ENCODE data around the gene PRAMEF17. TPM values are rescaled to one million over a fixed set of nuclear protein-coding genes. Genes with fewer than 3 reads are reported as not detected.
"Not testable (repeated sequence)": the region's sequence is repeated elsewhere in the genome, so short reads cannot be mapped to it uniquely, and the experiment has no call there.

Gene PRAMEF17
- total and polyA plus RNA-seq, 2 of the 8 experiments (the other 6 are each of a cell fraction or from before 2014, with no cell fraction given): not detected

DNA sequence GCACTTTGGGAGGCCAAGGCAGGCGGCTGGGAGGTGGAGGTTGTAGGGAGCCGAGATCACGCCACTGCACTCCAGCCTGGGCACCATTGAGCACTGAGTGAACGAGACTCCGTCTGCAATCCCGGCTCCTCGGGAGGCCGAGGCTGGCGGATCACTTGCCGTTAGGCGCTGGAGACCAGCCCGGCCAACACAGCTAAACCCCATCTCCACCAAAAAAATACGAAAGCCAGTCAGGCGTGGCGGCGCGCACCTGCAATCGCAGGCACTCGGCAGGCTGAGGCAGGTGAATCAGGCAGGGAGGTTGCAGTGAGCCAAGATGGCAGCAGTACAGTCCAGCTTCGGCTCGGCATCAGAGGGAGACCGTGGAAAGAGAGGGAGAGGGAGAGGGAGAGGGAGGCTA, 5.9 kb downstream of the PRAMEF17 start:
- POLR2A ChIA-PET (ENCODE audit: partially characterized antibody); H3K4me1 ChIP-seq (replicated peaks in 1 of 4; ENCODE audit: control insufficient read depth in 3 of 4, insufficient read depth in 4 of 4, low read length in 3 of 4); H4K20me1 ChIP-seq (replicated peaks in 1 of 2; ENCODE audit: control insufficient read depth in 1 of 2, insufficient read depth in 2 of 2, low read length in 2 of 2): not testable (repeated sequence)

More for the DNA sequence above, 5.9 kb downstream of the PRAMEF17 start:
- WGBS, 2 experiments (ENCODE audit: extremely low coverage in 1 of 2, insufficient coverage in 1 of 2, insufficient read length in 1 of 2, insufficient replicate concordance in 2 of 2, low coverage in 1 of 2, low lambda C conversion rate in 2 of 2, missing lambda C conversion rate in 1 of 2): 79% methylated on average over 7 of the region's 22 CpGs; no CpG with 5 or more reads in 1 of the 2 experiments
- H3K27me3 ChIP-seq (replicated peaks in 1 of 4; ENCODE audit: control insufficient read depth in 3 of 4, extremely low read depth in 1 of 4, insufficient read depth in 3 of 4, low read length in 3 of 4); DNase-seq (ENCODE audit: low read depth in 1 of 2, low spot score in 2 of 2); H3K79me2 ChIP-seq (ENCODE audit: control insufficient read depth in 1 of 2, insufficient read depth in 2 of 2, low read length in 2 of 2); H3K56ac ChIP-seq (replicated peaks; ENCODE audit: insufficient read length, low read depth, low read length); H3K4me2 ChIP-seq (ENCODE audit: insufficient read depth in 1 of 2, low read depth in 2 of 2, low read length in 2 of 2); H2BK20ac ChIP-seq (ENCODE audit: low read length); H2AFZ ChIP-seq (ENCODE audit: low read length); H2BK120ac ChIP-seq (replicated peaks; ENCODE audit: low read depth, low read length); H2AK5ac ChIP-seq (ENCODE audit: low read depth, low read length); CTCF ChIA-PET (ENCODE audit: partially characterized antibody); H3K4ac ChIP-seq (replicated peaks; ENCODE audit: insufficient read length, low read depth, low read length); H3K4me3 ChIP-seq (ENCODE audit: extremely low read depth in 1 of 4, insufficient read depth in 2 of 4, low read depth in 3 of 4, low read length in 4 of 4); H3K23me2 ChIP-seq (ENCODE audit: low read depth, low read length); H3K36me3 ChIP-seq (ENCODE audit: control insufficient read depth in 2 of 4, insufficient read depth in 4 of 4, low read length in 3 of 4); H2BK15ac ChIP-seq (ENCODE audit: low read length); H4K5ac ChIP-seq (ENCODE audit: insufficient read length, low read depth, low read length); H3K18ac ChIP-seq (ENCODE audit: extremely low read depth, low read length); H3K79me1 ChIP-seq (ENCODE audit: low read depth, low read length); H3K23ac ChIP-seq (ENCODE audit: insufficient read length); FAIRE-seq; H4K8ac ChIP-seq (ENCODE audit: extremely low read depth, insufficient read depth, low read length); H3K9ac ChIP-seq (replicated peaks in 1 of 4; ENCODE audit: extremely low read depth in 1 of 4, low read depth in 3 of 4, low read length in 3 of 4); H2BK12ac ChIP-seq (ENCODE audit: low read depth, low read length); H3K14ac ChIP-seq (ENCODE audit: insufficient read length); H4K91ac ChIP-seq (replicated peaks; ENCODE audit: insufficient read length, low read length); H2BK5ac ChIP-seq (ENCODE audit: low read depth, low read length); H3K27ac ChIP-seq (ENCODE audit: low read depth, low read length): not testable (repeated sequence)
- peaks cover 30 to 81% of the 10 kb centered on the region in 2 experiments; a peak in 3 of 4 replicates for H3K9me3 ChIP-seq (ENCODE audit: insufficient read depth in 2 of 2, low read depth in 1 of 2, low read length in 1 of 2)
